Fibroblast of skin of right quadriceps (primary cell): ENCODE results near the gene KCNN2.

Experiments used
- DNase-seq: peaks from one replicate; pipeline ENCODE4 v3.0.0-alpha.2; 2013

KCNN2 gene

GRCh38 chr5:114361724-114362196, at the start of gene KCNN2:
KCNN2 (plus strand) TSS chr5:114362070; CDS start chr5:114362140, 70 bp downstream.
- peak; percentile 79 for DNase-seq

- DNase-seq, result no peak
Measured at GRCh38 chr5:114312658-114313057, 49.2 kb upstream of the KCNN2 start.

- DNase-seq, result no peak
Measured at GRCh38 chr5:114314061-114314460, 47.8 kb upstream of the KCNN2 start.

- no peak for DNase-seq
Measured at GRCh38 chr5:114316167-114316566, 45.7 kb upstream of the KCNN2 start.

- DNase-seq, result no peak
Measured at GRCh38 chr5:114317751-114318150, 44.1 kb upstream of the KCNN2 start.

- no peak for DNase-seq
Measured at GRCh38 chr5:114319236-114319635, 42.6 kb upstream of the KCNN2 start.

- peak; percentile 51 for DNase-seq
Measured at GRCh38 chr5:114319821-114320220, 42.0 kb upstream of the KCNN2 start.

- DNase-seq, result no peak
Measured at GRCh38 chr5:114324282-114324681, 37.6 kb upstream of the KCNN2 start.

GRCh38 chr5:114325541-114325940, 36.3 kb upstream of the KCNN2 start:
- DNase-seq, result no peak

GRCh38 chr5:114327474-114327873, 34.4 kb upstream of the KCNN2 start:
- DNase-seq, result no peak

- DNase-seq, result no peak
Measured at GRCh38 chr5:114327987-114328386, 33.9 kb upstream of the KCNN2 start.

GRCh38 chr5:114330916-114331531, 30.8 kb upstream of the KCNN2 start:
- DNase-seq, result no peak

GRCh38 chr5:114332493-114332892, 29.4 kb upstream of the KCNN2 start:
- DNase-seq, result no peak

- DNase-seq, result no peak
Measured at GRCh38 chr5:114332925-114333324, 28.9 kb upstream of the KCNN2 start.

- DNase-seq, result peak; percentile 73
Measured at GRCh38 chr5:114335391-114335790, 26.5 kb upstream of the KCNN2 start.

- no peak for DNase-seq
Measured at GRCh38 chr5:114339108-114339507, 22.8 kb upstream of the KCNN2 start.

- DNase-seq, result no peak
Measured at GRCh38 chr5:114346181-114346580, 15.7 kb upstream of the KCNN2 start.

GRCh38 chr5:114355086-114355830, 6.6 kb upstream of the KCNN2 start:
- DNase-seq, result no peak

- DNase-seq, result no peak
Measured at GRCh38 chr5:114358329-114358728, 3.5 kb upstream of the KCNN2 start.

GRCh38 chr5:114360357-114360756, 1.5 kb upstream of the KCNN2 start:
- no peak for DNase-seq

- DNase-seq, result peak; percentile 12
Measured at GRCh38 chr5:114360816-114361723, 800 bp upstream of the KCNN2 start.

- DNase-seq, result peak; percentile 6
Measured at GRCh38 chr5:114362197-114362976, 517 bp downstream of the KCNN2 start.
